HG03159 (cell line): ENCODE data around the gene RNASE13.
"Not testable (repeated sequence)": the region's sequence is repeated elsewhere in the genome, so short reads cannot be mapped to it uniquely, and the experiment has no call there.

Experiments
- ATAC-seq: cut with Tn5 transposase; IDR thresholded peaks from one replicate; pipeline ENCODE4 v1.9.1; 2021; ENCODE audit warnings: mild to moderate bottlenecking, moderate library complexity; ENCODE audit not compliant: unreplicated experiment

Gene RNASE13

DNA sequence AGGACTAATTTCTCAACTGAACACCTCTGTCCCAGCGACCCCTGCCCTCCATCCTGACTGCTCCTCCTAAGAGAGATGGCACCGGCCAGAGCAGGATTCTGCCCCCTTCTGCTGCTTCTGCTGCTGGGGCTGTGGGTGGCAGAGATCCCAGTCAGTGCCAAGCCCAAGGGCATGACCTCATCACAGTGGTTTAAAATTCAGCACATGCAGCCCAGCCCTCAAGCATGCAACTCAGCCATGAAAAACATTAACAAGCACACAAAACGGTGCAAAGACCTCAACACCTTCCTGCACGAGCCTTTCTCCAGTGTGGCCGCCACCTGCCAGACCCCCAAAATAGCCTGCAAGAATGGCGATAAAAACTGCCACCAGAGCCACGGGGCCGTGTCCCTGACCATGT lies 8.3 kb upstream of the RNASE13 start:
- no peak for ATAC-seq

DNA sequence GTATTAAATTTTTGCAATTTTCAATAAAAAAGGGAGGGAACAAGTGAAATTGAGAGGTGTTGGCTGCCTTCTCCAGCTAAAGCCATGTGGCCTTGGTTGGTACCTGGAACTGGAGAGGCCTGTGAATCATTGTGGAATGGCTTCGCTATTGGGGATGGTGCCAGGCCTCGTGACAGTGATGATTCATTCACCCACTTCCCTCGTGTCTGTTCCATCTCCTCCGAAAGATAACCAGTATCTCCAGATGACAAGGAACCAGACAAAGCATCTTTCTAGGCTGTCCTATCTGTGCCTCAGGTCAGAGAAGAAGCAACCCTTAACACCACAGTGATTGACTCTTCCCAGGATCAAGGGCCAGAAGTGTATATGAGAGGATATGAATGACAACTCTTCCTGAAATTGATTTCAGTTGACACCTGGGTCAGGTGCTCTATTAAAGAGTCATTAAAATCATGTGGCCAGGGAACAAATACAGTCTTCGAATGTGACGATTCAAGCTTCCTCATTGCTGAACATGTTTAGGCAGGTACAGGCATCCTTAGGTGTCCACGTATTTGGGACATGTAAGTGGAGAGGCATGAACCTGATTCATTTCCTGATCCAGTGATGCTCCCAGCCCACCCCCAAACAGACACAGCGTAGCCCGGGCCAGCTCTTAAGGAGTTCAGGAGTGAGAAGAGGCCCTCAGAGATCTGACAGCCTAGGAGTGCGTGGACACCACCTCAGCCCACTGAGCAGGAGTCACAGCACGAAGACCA lies 7.2 kb upstream of the RNASE13 start, which contains the start of gene RNASE7:
Gene RNASE7, plus strand, starts transcription at position 687 of the 758 bp plus-strand sequence. CDS start 631 bp downstream, outside the sequence.
- ATAC-seq = no peak

DNA sequence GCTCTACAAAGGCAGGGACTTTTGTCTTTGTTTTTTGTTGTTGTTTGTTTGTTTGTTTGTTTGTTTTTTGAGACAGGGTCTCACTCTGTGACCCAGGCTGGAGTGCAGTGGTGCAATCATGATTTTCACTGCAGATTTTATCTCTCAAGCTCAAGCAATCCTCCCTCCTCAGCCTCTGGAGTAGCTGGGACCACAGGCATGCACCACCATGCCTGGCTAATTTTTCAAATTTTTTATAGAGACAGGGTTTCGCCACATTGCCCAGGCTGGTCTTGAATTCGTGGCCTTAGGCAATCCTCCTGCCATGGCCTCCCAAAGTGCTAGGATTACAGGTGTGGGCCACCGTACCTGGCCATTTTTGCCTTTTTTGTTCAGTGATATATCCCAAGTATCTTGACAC lies 6.3 kb upstream of the RNASE13 start:
- ATAC-seq = not testable (repeated sequence)

DNA sequence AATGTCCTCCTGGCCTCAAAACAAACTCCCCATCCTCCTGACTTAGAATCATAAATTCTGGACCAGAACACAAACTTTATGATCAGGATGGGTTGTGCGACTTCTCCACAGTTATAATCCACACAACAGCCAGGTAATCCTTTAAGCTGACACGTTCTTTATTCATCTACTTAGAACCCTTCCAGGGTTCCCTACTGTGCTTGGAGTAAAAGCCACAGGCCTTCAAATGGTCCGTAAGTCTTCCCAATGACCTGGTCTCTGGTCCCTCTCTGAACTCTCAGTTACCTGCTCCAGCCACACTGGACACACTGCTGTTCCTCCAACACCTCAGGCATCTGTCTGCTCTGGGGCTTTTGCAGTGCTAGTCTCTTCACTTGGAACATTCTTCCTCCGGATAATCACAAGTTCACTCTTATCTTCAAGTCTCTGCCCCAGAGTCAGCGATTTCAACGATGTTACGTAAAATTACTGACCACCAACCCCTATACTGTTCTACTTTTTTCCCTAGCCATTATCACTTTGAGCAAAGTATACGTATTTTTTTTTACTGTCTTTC lies 5.8 kb upstream of the RNASE13 start:
- no peak for ATAC-seq

DNA sequence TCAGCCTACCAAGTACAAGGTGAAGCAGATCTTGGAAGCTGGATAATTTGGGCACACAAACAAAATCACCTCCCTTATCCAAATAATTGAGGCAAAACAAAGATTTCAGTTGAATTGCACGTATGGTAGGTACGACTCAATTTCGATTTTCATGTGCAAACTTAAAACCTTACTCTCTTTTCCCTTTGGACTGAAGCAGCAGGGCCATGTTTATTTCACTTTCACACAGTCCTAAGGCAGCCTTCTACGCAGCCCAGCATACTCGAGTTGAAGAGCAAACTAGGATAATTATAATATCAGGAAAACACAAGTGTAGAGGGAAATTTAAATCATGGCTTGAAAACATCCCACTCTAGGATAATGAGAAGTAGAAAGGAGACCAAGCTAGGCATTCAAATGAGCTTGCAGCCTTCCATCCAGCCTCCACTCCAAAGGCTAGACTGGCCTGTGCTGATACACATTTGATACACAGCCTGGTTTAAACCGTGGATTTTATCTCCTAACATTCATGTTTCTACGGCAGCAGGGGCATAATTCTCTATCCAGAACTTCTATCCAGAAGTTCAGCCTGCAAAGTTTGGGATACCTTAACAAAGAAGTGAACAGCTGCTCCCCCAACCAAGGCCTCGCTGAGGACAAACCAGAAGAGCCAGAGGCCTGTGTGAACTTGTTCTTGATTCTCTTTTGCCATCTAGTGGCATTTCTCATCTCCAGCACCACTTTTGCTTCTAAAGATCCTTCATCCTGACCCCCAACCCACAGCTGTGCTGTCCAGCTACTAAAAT lies 5.2 kb upstream of the RNASE13 start:
- no peak for ATAC-seq

DNA sequence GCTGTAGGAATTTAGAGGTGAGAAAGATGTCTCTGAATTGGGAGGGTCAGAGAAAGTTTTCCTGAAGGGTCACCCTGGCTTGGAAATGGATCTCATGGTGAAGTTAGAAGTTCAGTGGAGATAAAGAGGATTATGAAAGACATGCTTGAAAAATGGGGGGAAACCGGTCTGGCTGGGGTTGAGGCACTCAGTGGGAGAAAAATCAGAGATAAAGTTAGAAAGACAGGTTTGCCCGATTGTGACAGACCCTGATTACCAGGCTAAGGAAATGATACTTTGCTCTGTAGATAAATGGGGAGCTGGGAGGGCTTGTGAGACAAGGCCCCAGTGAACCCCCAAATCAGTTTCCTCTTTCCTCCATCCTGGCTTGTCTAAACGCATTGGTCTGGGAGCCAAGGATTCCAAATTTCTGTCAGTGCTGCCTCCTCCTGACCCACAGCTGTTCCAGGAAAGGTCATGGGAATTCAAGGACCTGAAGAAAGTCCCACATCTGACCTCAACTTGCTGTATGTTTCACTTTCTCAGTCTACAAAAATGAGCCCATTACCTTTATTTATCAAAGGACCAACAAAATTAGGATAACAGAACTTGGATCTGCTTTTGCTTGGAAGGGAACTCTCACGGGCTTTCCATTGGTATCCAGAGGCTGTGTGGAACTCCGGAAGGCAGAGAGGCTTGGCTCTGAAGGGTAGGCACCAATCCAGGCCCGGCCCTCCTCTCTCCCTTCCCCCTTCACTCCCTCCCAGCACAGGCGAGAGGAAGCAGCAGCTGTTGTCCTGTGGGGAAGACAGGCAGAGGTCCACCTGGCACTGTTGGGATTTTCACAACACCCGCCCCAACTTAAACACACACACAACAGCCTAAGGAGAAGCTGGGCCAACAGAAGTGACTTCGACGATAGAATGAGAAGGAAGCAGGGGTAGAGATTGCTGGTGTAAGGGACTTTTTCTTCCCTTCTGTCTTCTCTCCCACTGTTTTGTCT lies 4.1 kb upstream of the RNASE13 start:
- ATAC-seq = no peak

DNA sequence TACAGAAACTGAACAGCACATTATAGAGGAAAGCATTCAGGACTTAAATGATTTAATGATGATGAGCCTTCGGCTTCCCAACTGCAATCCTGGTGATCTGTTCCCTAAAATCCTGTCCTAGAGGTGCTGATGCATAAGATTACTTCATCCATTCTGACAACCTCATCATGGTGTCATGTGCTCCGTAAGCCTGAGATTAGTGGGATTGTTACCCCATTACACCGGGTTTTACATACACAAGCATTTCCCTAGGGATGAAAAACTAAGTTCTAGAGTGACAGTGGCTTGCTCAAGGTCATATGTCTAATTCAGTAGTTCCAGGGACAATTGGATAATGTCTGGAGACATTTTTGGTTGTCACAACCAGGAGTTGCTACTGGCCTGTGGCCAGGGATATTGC lies 2.5 kb upstream of the RNASE13 start:
- ATAC-seq = no peak

DNA sequence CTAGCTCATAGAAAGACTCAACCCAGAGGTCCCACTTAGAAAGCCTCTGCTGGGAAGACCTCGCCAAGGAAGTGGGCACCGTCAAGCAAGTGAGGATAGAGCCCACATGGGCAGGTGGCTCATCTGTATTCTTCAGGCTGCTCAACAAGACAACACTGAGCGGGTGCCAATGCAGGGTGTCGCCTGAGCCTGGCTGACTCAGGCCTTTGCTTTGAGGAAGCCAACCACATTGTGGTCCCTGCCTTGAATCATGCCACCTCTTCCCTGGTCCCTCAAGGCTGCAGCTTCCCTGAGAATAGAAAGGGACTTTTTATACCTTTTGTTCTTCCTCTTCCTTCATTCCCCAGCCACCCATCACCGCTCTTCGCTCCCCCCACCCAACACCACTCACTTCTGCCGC lies 2.1 kb upstream of the RNASE13 start:
- ATAC-seq = no peak

DNA sequence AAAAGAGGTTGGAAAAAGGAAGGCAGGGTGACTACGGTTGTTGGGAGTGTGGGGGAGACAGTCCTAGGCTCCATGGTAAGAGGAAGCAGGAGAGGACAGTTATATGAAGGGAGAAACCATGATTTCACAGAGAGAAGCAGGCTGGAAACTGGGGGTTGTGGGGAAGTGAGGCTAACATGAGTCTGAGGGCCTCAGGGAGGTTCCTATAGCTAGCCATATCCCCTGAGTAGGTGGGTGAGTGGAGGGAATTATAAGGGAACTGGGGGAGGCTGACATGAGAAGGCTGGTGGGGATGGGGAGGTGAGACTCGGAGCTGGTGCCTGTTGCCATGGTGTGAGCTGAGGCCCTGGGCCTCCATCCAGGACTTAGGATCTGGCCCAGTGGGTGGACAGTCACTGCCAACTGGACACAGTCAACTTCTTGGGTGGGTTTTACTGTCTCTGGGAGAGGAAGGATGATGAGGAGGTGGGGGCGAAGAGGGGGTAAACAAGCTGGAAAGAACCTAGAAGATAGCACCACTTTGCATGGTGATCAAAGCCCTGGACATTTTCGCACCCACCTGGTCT lies 1.4 kb downstream of the RNASE13 start:
- no peak for ATAC-seq

DNA sequence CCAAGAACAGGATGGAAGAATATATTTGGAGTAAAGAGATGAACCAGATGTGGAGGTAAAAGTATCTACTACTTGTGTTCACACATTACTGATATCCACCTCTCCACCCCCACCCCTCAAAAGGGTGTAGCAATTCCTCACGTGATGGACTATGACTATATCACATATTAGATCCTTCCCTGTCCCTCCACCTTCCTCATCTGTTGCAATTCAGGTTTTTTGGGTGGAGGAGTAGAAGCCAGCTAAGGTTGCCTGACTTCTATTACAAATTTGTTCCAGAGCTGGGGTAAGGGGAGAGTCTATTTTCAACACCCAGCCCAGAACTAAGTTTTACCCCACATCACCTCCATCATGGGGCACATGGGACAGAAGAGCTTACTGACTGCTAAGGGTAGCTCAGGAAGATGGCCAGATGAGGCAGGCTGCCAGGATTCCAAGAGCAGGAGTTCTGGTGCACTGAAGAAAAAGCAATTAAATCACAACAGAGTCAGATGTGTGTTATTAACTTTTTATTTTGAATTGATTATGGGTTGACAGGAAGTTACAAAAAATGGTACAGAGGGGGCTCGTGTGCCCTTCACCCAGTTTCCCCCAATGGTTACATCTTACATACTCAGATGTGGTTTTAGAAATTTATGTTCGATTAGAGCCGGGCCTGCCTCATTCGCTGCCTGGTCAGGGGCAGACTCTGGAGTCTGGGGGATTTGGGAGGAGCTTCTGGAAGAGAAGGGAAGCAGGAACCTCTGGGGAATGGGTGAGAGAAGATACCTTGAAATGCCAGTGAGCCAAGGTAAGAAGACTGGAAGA lies 2.1 kb downstream of the RNASE13 start:
- no peak for ATAC-seq

DNA sequence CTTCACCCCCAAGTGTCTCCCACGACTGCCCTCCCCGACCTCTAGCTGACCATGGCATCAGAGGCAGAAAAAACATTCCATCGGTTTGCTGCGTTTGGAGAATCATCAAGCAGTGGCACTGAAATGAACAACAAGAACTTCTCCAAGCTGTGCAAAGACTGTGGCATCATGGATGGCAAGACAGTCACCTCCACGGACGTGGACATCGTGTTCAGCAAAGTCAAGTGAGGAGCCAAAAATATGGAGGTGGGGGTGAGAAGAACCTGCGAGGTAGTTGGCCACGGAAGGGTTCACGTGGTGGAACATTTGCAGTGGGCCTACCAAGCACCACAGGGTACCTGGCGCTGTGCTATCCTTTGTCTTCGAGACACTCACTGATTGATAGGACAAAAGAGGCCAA lies 4.1 kb downstream of the RNASE13 start:
- no peak for ATAC-seq

DNA sequence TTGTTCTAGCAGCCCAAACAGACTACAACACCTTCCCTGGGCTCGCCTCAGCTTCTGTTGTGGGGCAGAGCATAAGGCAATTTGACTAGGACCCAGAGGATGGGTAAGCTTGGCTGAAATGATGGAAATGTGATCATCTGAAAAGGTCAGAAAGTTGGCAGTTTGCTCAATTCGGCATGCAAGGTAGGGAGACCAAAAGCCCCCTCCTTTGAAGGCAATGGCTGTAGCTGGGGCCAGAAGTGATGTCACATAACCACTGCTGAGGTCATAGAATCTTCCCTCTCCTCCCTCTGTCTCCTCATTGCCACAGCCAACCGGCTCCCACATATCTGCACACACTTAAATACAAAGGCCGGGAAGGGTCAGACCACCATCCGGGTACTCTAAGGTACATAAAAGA lies 4.7 kb downstream of the RNASE13 start, which contains the start of gene TPPP2:
Gene TPPP2, plus strand, starts transcription at position 301 of the 400 bp plus-strand sequence. CDS start 365 bp downstream, outside the sequence.
- ATAC-seq = no peak

DNA sequence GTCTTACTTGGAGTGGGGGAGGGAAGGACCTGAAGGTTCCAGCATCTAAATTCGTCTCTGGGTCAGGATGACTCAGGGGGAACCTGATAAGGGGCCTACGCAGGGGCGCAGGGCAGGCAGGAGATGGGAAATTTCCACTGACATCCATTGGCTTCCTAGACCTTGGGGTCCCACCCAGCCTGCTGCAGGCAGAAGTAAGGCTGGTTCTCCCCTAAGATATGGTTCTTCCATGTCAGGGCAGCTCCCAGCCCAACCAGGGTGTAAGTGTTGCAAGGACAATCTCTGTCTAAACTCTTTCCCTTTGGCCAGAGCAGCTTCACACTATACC lies 7.7 kb downstream of the RNASE13 start:
- no peak for ATAC-seq

DNA sequence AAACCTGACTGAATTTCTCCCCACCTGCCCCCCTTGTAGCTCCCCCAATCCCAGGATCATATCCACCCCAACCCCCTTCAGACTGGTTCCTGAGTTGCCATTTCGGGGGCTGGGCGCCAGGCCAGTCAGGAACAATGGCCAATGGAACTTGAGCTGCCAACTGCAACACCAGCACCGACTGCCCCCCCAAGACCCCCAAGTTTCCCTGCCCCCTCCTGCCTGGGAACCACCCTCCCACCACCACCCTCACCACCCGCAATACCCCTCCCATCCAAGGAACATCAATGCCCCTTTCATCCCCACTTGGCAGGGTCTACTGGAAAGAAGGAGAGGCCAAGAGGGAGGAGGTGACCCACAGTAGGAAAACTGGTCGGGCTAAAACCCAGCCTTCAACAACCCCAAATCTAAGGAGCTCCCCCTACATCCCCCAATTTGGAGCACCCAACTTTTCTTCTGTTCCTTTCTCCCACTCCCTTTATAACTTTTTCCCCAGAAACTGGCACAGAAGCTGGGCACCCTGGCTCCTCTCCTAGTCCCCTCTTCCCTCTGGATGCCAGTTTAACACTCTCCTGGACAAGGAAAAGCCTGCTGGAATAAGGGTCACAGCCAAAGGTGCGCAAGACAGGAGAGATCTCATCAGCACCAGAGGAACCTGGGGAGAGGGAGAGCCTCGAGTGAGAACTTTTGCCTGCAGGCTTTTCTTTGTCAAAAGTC lies 8.2 kb downstream of the RNASE13 start:
- no peak for ATAC-seq

DNA sequence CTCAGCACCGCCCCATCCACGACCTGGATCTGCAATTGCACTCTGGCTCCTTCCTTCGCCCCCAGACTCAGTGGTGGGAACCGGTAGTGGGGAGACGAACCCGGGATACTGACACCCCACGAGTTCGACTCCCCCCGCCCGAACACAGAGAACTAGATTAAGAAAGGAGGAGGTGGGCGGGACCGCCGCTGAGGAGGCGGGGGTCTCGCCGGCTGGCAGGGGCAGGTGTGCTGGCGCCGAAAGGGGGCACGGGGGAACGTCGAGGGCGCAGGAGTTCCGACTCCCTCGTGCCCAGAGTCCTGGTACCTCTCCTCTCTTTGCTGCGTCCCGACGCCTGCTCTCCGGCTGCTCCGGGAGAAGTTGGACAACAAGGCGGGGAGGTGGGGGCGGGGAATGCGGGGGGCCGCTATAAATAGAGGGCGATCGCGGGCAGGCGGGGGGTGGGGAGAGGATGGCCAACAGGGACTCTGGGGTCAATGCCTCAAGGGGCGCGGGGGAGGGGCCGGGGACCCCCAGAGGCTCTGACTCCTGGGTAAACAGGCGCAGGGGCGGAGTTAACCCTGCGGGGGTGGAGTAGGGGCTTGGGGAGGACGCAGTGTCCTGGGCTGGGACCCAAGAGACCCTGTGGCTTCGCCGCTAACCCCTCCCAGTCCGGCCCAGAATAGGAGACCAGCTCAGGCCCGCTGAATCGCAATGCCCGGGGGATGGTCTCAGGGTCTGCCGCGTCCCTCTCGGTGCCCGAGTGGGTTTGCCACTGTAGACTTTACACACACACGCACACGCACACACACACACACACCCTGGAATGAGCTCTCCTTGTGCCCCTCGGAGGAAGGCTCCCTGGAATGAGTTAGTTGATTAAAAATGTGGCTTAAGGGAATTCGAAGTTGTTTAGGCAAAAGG lies 9.0 kb downstream of the RNASE13 start:
- ATAC-seq = no peak

DNA sequence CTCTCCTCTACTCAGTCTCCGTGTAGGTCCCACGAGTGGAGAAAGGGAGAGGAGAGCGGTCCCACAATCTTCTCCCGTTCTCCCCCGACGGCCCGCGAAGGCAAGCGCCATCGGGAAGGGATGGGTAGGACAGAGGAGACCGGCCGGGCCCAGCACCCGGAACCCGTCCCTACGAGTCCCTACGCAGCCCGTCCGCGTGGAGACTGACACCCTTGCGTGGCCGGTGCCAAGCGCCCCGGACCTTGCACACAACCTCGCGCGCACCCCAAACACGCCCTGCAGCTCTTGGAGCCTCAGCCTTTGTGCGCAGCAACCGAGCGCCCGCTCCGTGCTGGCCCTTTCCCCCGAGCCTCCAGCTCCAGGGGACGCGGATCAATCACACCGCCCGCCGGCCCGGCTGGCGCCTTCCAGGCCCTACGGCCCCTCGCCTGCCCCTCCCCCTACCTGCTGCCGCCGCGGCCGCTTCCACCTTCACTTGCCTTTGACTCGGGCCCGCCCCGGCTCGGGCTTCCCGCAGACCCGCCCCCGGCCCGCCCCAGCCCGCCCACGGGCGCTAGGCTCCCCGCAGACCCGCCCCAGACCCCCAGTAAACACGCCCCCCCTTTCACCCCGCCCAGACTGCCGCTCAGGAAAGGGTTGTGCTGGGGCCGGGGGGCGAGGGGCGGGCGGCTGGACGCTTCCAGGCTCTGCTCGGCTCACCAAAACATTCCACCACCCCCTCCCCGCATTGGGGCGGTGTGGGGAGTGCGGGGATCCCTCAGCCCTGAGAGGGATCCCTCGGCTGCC lies 9.8 kb downstream of the RNASE13 start, which contains the start of gene NDRG2:
Gene NDRG2, minus strand, starts transcription at position 477 of the 786 bp plus-strand sequence. CDS start 1,746 bp downstream, outside the sequence.
- no peak for ATAC-seq
